PC-9 (cell line): Measurements from ENCODE around the gene NUTF2. TPM values are rescaled to one million over a fixed set of nuclear protein-coding genes. Genes with fewer than 3 reads are reported as not detected.

Experiments
- BruUV-seq: library from RNA; stranded (reverse); fragments of 400-500 nt; replicated peaks from 2 replicates; lab custom pipeline; 2021; lab: Mats Ljungman, UMichigan
- CTCF ChIA-PET: fragments of 300-600 bp; sonication (Branson Sonifier 250); formaldehyde crosslinking; loops from one replicate; lab custom pipeline; 2022; ENCODE audit warnings: antibody characterized with exemption; lab: Charles Lee
- POLR2A ChIA-PET: fragments of 300-600 bp; sonication (Branson Sonifier 250); formaldehyde crosslinking; loops from one replicate; lab custom pipeline; 2022; ENCODE audit warnings: antibody characterized with exemption; ENCODE audit not compliant: unreplicated experiment; lab: Charles Lee
- DNase-seq, 2 experiments: peaks; one replicate each; pipeline versions ENCODE4 v3.0.0 to v3.0.0-alpha.2; 2015 to 2022; ENCODE audit warnings: mixed read lengths in 1 of 2
- H2AFZ ChIP-seq: fragments of 200-600 bp; sonication (generic); 2 replicates; pipeline ENCODE4 v1.8.1; 2017; ENCODE audit warnings: antibody characterized with exemption
- H3F3A ChIP-seq: fragments of 200-600 bp; sonication (generic); 2 replicates; pipeline ENCODE4 v1.8.1; 2017; ENCODE audit warnings: antibody characterized with exemption, mild to moderate bottlenecking, low read depth; ENCODE audit not compliant: insufficient read depth
- H3K27ac ChIP-seq: fragments of 200-600 bp; sonication (generic); 2 replicates; pipeline ENCODE4 v1.6.1; 2016; ENCODE audit warnings: mixed run types
- H3K27me3 ChIP-seq: fragments of 200-600 bp; sonication (generic); 2 replicates; pipeline ENCODE4 v1.6.1; 2016; ENCODE audit warnings: low read depth, mixed run types; ENCODE audit not compliant: insufficient read depth
- H3K36me3 ChIP-seq: fragments of 200-600 bp; sonication (generic); 2 replicates; pipeline ENCODE4 v1.6.1; 2016; ENCODE audit warnings: low read depth, mixed run types
- H3K4me1 ChIP-seq: fragments of 200-600 bp; sonication (generic); replicated peaks from 2 replicates; pipeline ENCODE4 v1.6.1; 2016; ENCODE audit warnings: mixed run types; ENCODE audit not compliant: insufficient read depth
- H3K4me2 ChIP-seq: fragments of 200-600 bp; sonication (generic); 2 replicates; pipeline ENCODE4 v1.6.1; 2017; ENCODE audit warnings: mixed run types
- H3K4me3 ChIP-seq: fragments of 200-600 bp; sonication (generic); 2 replicates; pipeline ENCODE4 v1.6.1; 2016; ENCODE audit warnings: mixed run types
- H3K79me2 ChIP-seq: fragments of 200-600 bp; sonication (generic); 2 replicates; pipeline ENCODE4 v1.6.1; 2017; ENCODE audit warnings: low read depth, mixed run types
- H3K9me2 ChIP-seq: fragments of 200-600 bp; sonication (generic); 2 replicates; pipeline ENCODE4 v1.8.1; 2017; ENCODE audit warnings: mild to moderate bottlenecking; ENCODE audit not compliant: insufficient read depth
- H3K9me3 ChIP-seq: fragments of 200-600 bp; sonication (generic); 2 replicates; pipeline ENCODE4 v1.8.1; 2016; ENCODE audit warnings: low read depth; ENCODE audit not compliant: insufficient read depth
- H4K20me1 ChIP-seq: fragments of 200-600 bp; sonication (generic); 2 replicates; pipeline ENCODE4 v1.8.1; 2017; ENCODE audit not compliant: insufficient read depth
- CTCF ChIP-seq: fragments of 200-600 bp; sonication (generic); conservative IDR thresholded peaks from 2 replicates; pipeline ENCODE4 v1.6.1; 2017; ENCODE audit warnings: mixed run types, antibody characterized with exemption, mild to moderate bottlenecking, moderate library complexity
- EZH2 ChIP-seq: fragments of 200-600 bp; sonication (generic); IDR thresholded peaks from 2 replicates; pipeline ENCODE4 v1.8.0; 2017; ENCODE audit warnings: antibody characterized with exemption, low read depth
- intact Hi-C: fragments of 100-400 bp; cut with micrococcal nuclease; formaldehyde crosslinking; loops from one replicate; pipeline ENCODE4 v1.10.0; 2022; ENCODE audit not compliant: unreplicated experiment
- total RNA-seq: library from RNA; stranded (reverse); gene quantifications from 2 replicates; pipeline ENCODE4 v1.2.3, GENCODE V29; 2021

NUTF2 gene
- total RNA-seq, 1 experiment from 2014 or later: 147 TPM

- no peaks in the 10 kb centered on the region; the same call in 1 of the 2 replicates for H4K20me1 ChIP-seq
- CTCF ChIA-PET: interaction anchor here (0.6 to 1.5 kb wide), 3 partner anchors 9 to 17 kb away, joined by 3 to 10 read pairs (median 3); no protein-coding TSS in a partner anchor
- intact Hi-C loops: loop anchor here (2.0 to 5.0 kb wide), 3 partner anchors 40 to 285 kb away; partner anchors contain the start of genes CENPT and NUTF2
- H3K27ac ChIP-seq: no peak overlapping the region
- H3K4me2 ChIP-seq: peak overlapping the region; percentile 86
- peaks cover 36% of the 10 kb centered on the region for H3K79me2 ChIP-seq
- POLR2A ChIA-PET: interaction anchor here (0.5 to 1.1 kb wide), 5 partner anchors 81 to 145 kb away, joined by 3 to 20 read pairs (median 6); partner anchors contain the start of gene GFOD2
- BruUV-seq: TSS peak; percentile 42
- H3K4me1 ChIP-seq: peaks cover 14% of the 10 kb centered on the region
- no peaks in the 10 kb centered on the region for H3K9me2 ChIP-seq
- H3K27me3 ChIP-seq: no peaks in the 10 kb centered on the region
- peak overlapping the region; percentile 88 for H2AFZ ChIP-seq
- peaks cover 5% of the 10 kb centered on the region; the same call in 1 of the 2 replicates for H3F3A ChIP-seq
- peaks cover 6% of the 10 kb centered on the region; the same call in 1 of the 2 replicates for H3K36me3 ChIP-seq
- H3K4me3 ChIP-seq: peak overlapping the region; percentile 86
- DNase-seq: no peak
- H3K9me3 ChIP-seq: no peaks in the 10 kb centered on the region
- no peak; the same call in 1 of the 2 replicates for TF ChIP-seq CTCF
- no peak for TF ChIP-seq EZH2
Observed at GRCh38 chr16:67807148-67807682, 39.5 kb upstream of the NUTF2 start.

DNA sequence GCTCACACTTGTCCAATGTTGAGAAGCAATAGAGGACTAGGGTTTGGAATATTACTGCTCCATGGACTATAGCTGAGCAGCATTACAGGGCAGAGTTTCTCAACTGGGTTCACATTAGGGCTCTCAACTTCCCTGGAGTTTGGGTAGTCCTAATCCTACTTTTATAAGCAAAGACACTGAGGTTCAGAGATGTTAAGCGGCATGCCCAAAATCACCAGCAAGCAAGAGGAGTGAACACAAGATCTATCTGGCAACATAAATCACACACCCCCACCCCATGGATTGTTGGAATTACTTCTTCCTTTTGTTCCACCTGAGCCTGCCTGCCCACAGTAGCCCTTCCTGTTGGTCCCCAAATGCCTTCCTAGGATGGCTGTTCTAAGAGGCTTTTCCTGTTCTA, 34.8 kb upstream of the NUTF2 start:
- no peak for TF ChIP-seq EZH2
- TF ChIP-seq CTCF: no peak
- no peaks in the 10 kb centered on the region for H3K79me2 ChIP-seq
- no peak overlapping the region for H3K4me3 ChIP-seq
- no peaks in the 10 kb centered on the region for H3K36me3 ChIP-seq
- no peaks in the 10 kb centered on the region for H3K9me3 ChIP-seq
- peaks cover 6% of the 10 kb centered on the region; the same call in 1 of the 2 replicates for H3K4me1 ChIP-seq
- no peaks in the 10 kb centered on the region for H4K20me1 ChIP-seq
- ChIA-PET CTCF (interaction anchor here (0.5 kb wide), 1 partner anchor 218 kb away, joined by 32 read pairs; no protein-coding TSS in a partner anchor), POLR2A (no interaction called here)
- H2AFZ ChIP-seq: no peak overlapping the region
- H3K9me2 ChIP-seq: no peaks in the 10 kb centered on the region
- peaks cover 5% of the 10 kb centered on the region; the same call in 1 of the 2 replicates for H3F3A ChIP-seq
- no peak overlapping the region for H3K27ac ChIP-seq
- H3K4me2 ChIP-seq: no peak overlapping the region
- no peaks in the 10 kb centered on the region for H3K27me3 ChIP-seq
- no TSS peak for BruUV-seq
- no peak for DNase-seq
- intact Hi-C loops: no loop called here

GRCh38 chr16:67814567-67814966, 32.2 kb upstream of the NUTF2 start:
- no peaks in the 10 kb centered on the region for H3K9me3 ChIP-seq
- TF ChIP-seq CTCF: no peak
- TF ChIP-seq EZH2: no peak
- no peak overlapping the region for H2AFZ ChIP-seq
- H3K9me2 ChIP-seq: no peaks in the 10 kb centered on the region
- no peak overlapping the region for H3K4me2 ChIP-seq
- H3K79me2 ChIP-seq: no peaks in the 10 kb centered on the region
- no peak for DNase-seq
- H3K27ac ChIP-seq: no peak overlapping the region
- H3F3A ChIP-seq: no peaks in the 10 kb centered on the region
- no TSS peak for BruUV-seq
- H4K20me1 ChIP-seq: no peaks in the 10 kb centered on the region
- no peak overlapping the region for H3K4me3 ChIP-seq
- intact Hi-C loops: no loop called here
- ChIA-PET CTCF (no interaction called here), POLR2A (no interaction called here)
- H3K4me1 ChIP-seq: 0 out of 2 replicates have a peak, but pooled peaks cover 4% of the 10 kb centered on the region
- no peaks in the 10 kb centered on the region for H3K27me3 ChIP-seq
- H3K36me3 ChIP-seq: no peaks in the 10 kb centered on the region
